H1 (cell line): ENCODE measurements around the gene CARD14. TPM values are rescaled to one million over a fixed set of nuclear protein-coding genes. Genes with fewer than 3 reads are reported as not detected.
"Not testable (repeated sequence)": the region's sequence is repeated elsewhere in the genome, so short reads cannot be mapped to it uniquely, and the experiment has no call there.

Experiments used
- CTCF ChIA-PET: fragments of 300-600 bp; sonication (Branson Sonifier 250); formaldehyde crosslinking; loops from one replicate; lab custom pipeline; 2021; ENCODE audit not compliant: partially characterized antibody; lab: Charles Lee
- POLR2A ChIA-PET: fragments of 300-600 bp; sonication (Branson Sonifier 250); formaldehyde crosslinking; loops from one replicate; lab custom pipeline; 2021; ENCODE audit warnings: inconsistent platforms; ENCODE audit not compliant: partially characterized antibody; lab: Charles Lee
- DNase-seq, 2 experiments: peaks; one replicate each; pipeline versions ENCODE4 v3.0.0 to v3.0.0-alpha.2; 2010 to 2022; ENCODE audit warnings: low spot score in 2 of 2, low read depth in 1 of 2, mixed read lengths in 1 of 2
- FAIRE-seq: peaks from 2 replicates; lab custom pipeline; 2011; peaks lifted over from hg19 to GRCh38; lab: Jason Lieb, UNC
- H2AFZ ChIP-seq: 2 replicates; pipeline ENCODE4 v1.8.1; 2012; ENCODE audit warnings: low read length, inconsistent platforms
- H2AK5ac ChIP-seq: 2 replicates; pipeline ENCODE4 v1.6.1; 2013; ENCODE audit warnings: low read depth, low read length
- H2BK120ac ChIP-seq: replicated peaks from 2 replicates; pipeline ENCODE3; 2013; ENCODE audit warnings: low read depth, low read length, inconsistent platforms
- H2BK12ac ChIP-seq: 2 replicates; pipeline ENCODE4 v1.6.1; 2013; ENCODE audit warnings: low read depth, low read length
- H2BK15ac ChIP-seq: 2 replicates; pipeline ENCODE4 v1.6.1; 2013; ENCODE audit warnings: low read length
- H2BK20ac ChIP-seq: 2 replicates; pipeline ENCODE4 v1.6.1; 2013; ENCODE audit warnings: low read length
- H2BK5ac ChIP-seq: 2 replicates; pipeline ENCODE4 v1.6.1; 2013; ENCODE audit warnings: low read depth, low read length
- H3K14ac ChIP-seq: 2 replicates; pipeline ENCODE4 v1.6.1; 2013; ENCODE audit warnings: inconsistent platforms; ENCODE audit not compliant: insufficient read length
- H3K18ac ChIP-seq: 2 replicates; pipeline ENCODE4 v1.6.1; 2013; ENCODE audit warnings: low read length; ENCODE audit errors: extremely low read depth
- H3K23ac ChIP-seq: 2 replicates; pipeline ENCODE4 v1.6.1; 2013; ENCODE audit warnings: inconsistent platforms; ENCODE audit not compliant: insufficient read length
- H3K23me2 ChIP-seq: 2 replicates; pipeline ENCODE4 v1.6.1; 2013; ENCODE audit warnings: low read depth, low read length
- H3K27ac ChIP-seq: 2 replicates; pipeline ENCODE4 v1.6.1; 2011; ENCODE audit warnings: low read depth, low read length, inconsistent platforms
- H3K27me3 ChIP-seq, 4 experiments: replicated peaks in 1 of 4; 1 replicate in 1 of 4; 2 replicates in 3 of 4; pipeline versions ENCODE4 v1.6.1 to v1.8.1; 2011 to 2013; ENCODE audit warnings: low read length in 3 of 4, mild to moderate bottlenecking in 3 of 4, inconsistent platforms in 2 of 4, mixed read lengths in 2 of 4, moderate library complexity in 1 of 4; ENCODE audit not compliant: control insufficient read depth in 3 of 4, insufficient read depth in 3 of 4; ENCODE audit errors: extremely low read depth in 1 of 4
- H3K36me3 ChIP-seq, 4 experiments: 2 replicates each; pipeline versions ENCODE4 v1.6.1 to v1.8.1; 2011 to 2013; ENCODE audit warnings: mild to moderate bottlenecking in 4 of 4, low read length in 3 of 4, moderate library complexity in 2 of 4, control low read depth in 1 of 4, inconsistent platforms in 1 of 4; ENCODE audit not compliant: insufficient read depth in 4 of 4, control insufficient read depth in 2 of 4
- H3K4ac ChIP-seq: replicated peaks from 2 replicates; pipeline ENCODE3; 2013; ENCODE audit warnings: low read length, low read depth, mixed read lengths, inconsistent platforms; ENCODE audit not compliant: insufficient read length
- H3K4me1 ChIP-seq, 4 experiments: replicated peaks in 1 of 4; 1 replicate in 1 of 4; 2 replicates in 3 of 4; pipeline versions ENCODE4 v1.6.1 to v1.8.1; 2011 to 2013; ENCODE audit warnings: low read length in 3 of 4, inconsistent platforms in 2 of 4, mixed read lengths in 1 of 4; ENCODE audit not compliant: insufficient read depth in 4 of 4, control insufficient read depth in 3 of 4
- H3K4me2 ChIP-seq, 2 experiments: 2 replicates each; pipeline versions ENCODE4 v1.6.1 to v1.8.1; 2011 to 2013; ENCODE audit warnings: low read depth in 2 of 2, low read length in 2 of 2, control low read depth in 1 of 2, inconsistent platforms in 1 of 2, mild to moderate bottlenecking in 1 of 2; ENCODE audit not compliant: insufficient read depth in 1 of 2
- H3K4me3 ChIP-seq, 4 experiments: fragments of 200-600, 300-600 bp in 1 of 4; sonication (generic), shearing (Covaris generic), sonication (Bioruptor Twin) in 1 of 4; 2 replicates each; pipeline versions ENCODE4 v1.5.1 to v1.8.1; 2011 to 2016; ENCODE audit warnings: low read length in 4 of 4, low read depth in 3 of 4, control low read depth in 2 of 4, inconsistent platforms in 2 of 4, mild to moderate bottlenecking in 2 of 4, mixed read lengths in 1 of 4, moderate library complexity in 1 of 4; ENCODE audit not compliant: insufficient read depth in 2 of 4; ENCODE audit errors: extremely low read depth in 1 of 4
- H3K56ac ChIP-seq: replicated peaks from 2 replicates; pipeline ENCODE3; 2013; ENCODE audit warnings: low read depth, mild to moderate bottlenecking, mixed read lengths, low read length, inconsistent platforms; ENCODE audit not compliant: insufficient read length
- H3K79me1 ChIP-seq: 2 replicates; pipeline ENCODE4 v1.6.1; 2013; ENCODE audit warnings: low read depth, low read length, control low read depth
- H3K79me2 ChIP-seq, 2 experiments: 2 replicates each; pipeline versions ENCODE4 v1.6.1 to v1.8.1; 2012 to 2013; ENCODE audit warnings: low read length in 2 of 2, mild to moderate bottlenecking in 2 of 2, inconsistent platforms in 1 of 2; ENCODE audit not compliant: insufficient read depth in 2 of 2, control insufficient read depth in 1 of 2
- H3K9ac ChIP-seq, 4 experiments: replicated peaks in 1 of 4; 1 replicate in 1 of 4; 2 replicates in 3 of 4; pipeline versions ENCODE4 v1.6.1 to v1.8.1; 2011 to 2013; ENCODE audit warnings: low read depth in 3 of 4, low read length in 3 of 4, control low read depth in 2 of 4, mild to moderate bottlenecking in 2 of 4, moderate library complexity in 2 of 4, inconsistent platforms in 1 of 4; ENCODE audit errors: extremely low read depth in 1 of 4
- H3K9me3 ChIP-seq, 2 experiments: 2 replicates each; pipeline versions ENCODE4 v1.6.1 to v1.8.1; 2012 to 2013; ENCODE audit warnings: mild to moderate bottlenecking in 2 of 2, moderate library complexity in 2 of 2, control low read depth in 1 of 2, inconsistent platforms in 1 of 2, low read depth in 1 of 2, low read length in 1 of 2, mixed read lengths in 1 of 2; ENCODE audit not compliant: insufficient read depth in 2 of 2
- H4K20me1 ChIP-seq, 2 experiments: replicated peaks in 1 of 2; 2 replicates each; pipeline versions ENCODE3 to v1.8.1; 2011 to 2013; ENCODE audit warnings: inconsistent platforms in 2 of 2, low read length in 2 of 2, mild to moderate bottlenecking in 1 of 2; ENCODE audit not compliant: insufficient read depth in 2 of 2, control insufficient read depth in 1 of 2
- H4K5ac ChIP-seq: 2 replicates; pipeline ENCODE4 v1.6.1; 2013; ENCODE audit warnings: low read length, low read depth, mixed read lengths, inconsistent platforms; ENCODE audit not compliant: insufficient read length
- H4K8ac ChIP-seq: 2 replicates; pipeline ENCODE4 v1.8.0; 2013; ENCODE audit warnings: mild to moderate bottlenecking, moderate library complexity, low read length, inconsistent platforms; ENCODE audit not compliant: insufficient read depth; ENCODE audit errors: extremely low read depth
- H4K91ac ChIP-seq: replicated peaks from 2 replicates; pipeline ENCODE3; 2013; ENCODE audit warnings: low read length, mixed read lengths, inconsistent platforms; ENCODE audit not compliant: insufficient read length
- WGBS, 2 experiments: shearing (Covaris generic) in 1 of 2; methylation state at CpG; one replicate each; pipeline versions ENCODE4 v1.1.6 to v1.1.7; 2013 to 2015; ENCODE audit warnings: low lambda C conversion rate in 2 of 2, mixed read lengths in 2 of 2, inconsistent platforms in 1 of 2, low coverage in 1 of 2, missing lambda C conversion rate in 1 of 2; ENCODE audit not compliant: insufficient replicate concordance in 2 of 2, insufficient coverage in 1 of 2, insufficient read length in 1 of 2; ENCODE audit errors: extremely low coverage in 1 of 2, missing lambda C conversion rate in 1 of 2; 5-methylcytosine and 5-hydroxymethylcytosine counted together
- polyA plus RNA-seq, 7 experiments: library from polyadenylated mRNA; depleted of rRNA in 3 of 7; stranded (reverse) in 5 of 7; unstranded in 2 of 7; fragments of >200 nt in 5 of 7; fragments of 200-250 nt in 2 of 7; gene quantifications; 1 replicate in 5 of 7; 2 replicates in 1 of 7; 4 replicates in 1 of 7; pipeline versions ENCODE4 v1.2.1 to v1.2.3, GENCODE V29; 2011 to 2013; ENCODE audit warnings: missing spikeins in 2 of 7, mixed read lengths in 2 of 7
- total RNA-seq: library from RNA; stranded (reverse); fragmentation: NEBNext Ultra II Directional; extraction: Animal tissue kit (Norgen Biotek cat#: 25700); gene quantifications from 2 replicates; pipeline ENCODE4 v1.2.1, GENCODE V29; 2021

Gene CARD14
- total and polyA plus RNA-seq, 2 of the 8 experiments (the other 6 are each of a cell fraction or from before 2014, with no cell fraction given), result 0.08 TPM; not detected in 1

DNA sequence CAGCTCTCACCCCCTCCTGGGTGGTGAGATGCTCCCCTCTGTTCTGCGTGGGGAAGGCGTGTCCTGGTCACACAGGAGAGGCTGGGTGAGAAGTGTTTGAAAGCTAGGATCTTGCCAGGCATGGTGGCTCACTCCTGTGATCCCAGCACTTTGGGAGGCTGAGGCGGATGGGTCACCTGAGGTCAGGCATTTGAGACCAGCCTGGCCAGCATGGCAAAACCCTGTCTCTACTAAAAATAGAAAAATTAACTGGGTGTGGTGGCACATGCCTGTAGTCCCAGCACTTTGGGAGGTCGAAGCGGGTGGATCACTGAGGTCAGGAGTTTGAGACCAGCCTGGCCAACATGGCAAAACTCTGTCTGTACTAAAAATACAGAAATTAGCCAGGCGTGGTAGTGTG is 74.6 kb downstream of the CARD14 start:
- H4K5ac ChIP-seq, H3K14ac ChIP-seq, H3K79me2 ChIP-seq, H2BK120ac ChIP-seq, H3K4me2 ChIP-seq, H3K4me1 ChIP-seq, H3K18ac ChIP-seq, H4K91ac ChIP-seq, H2BK5ac ChIP-seq, H3K79me1 ChIP-seq, H3K4ac ChIP-seq, H2BK12ac ChIP-seq, H3K9me3 ChIP-seq, H3K27me3 ChIP-seq, H3K36me3 ChIP-seq, H2BK20ac ChIP-seq, DNase-seq, H3K56ac ChIP-seq, H3K23me2 ChIP-seq, H3K27ac ChIP-seq, H3K23ac ChIP-seq, H3K9ac ChIP-seq, H4K8ac ChIP-seq, H3K4me3 ChIP-seq, FAIRE-seq, H2BK15ac ChIP-seq, H2AFZ ChIP-seq, H2AK5ac ChIP-seq, H4K20me1 ChIP-seq: not testable (repeated sequence)
- ChIA-PET POLR2A (interaction anchor here (0.6 to 1.6 kb wide), 4 partner anchors 8 to 117 kb away, joined by 3 to 4 read pairs (median 3); no protein-coding TSS in a partner anchor), CTCF (interaction anchor here (0.7 kb wide), 2 partner anchors 18 to 47 kb away, joined by 3 read pairs; no protein-coding TSS in a partner anchor)
- 88% methylated on average over 6 of the region's 6 CpGs; no CpG with 5 or more reads in 1 of the 2 experiments for WGBS, 2 experiments
